Smooth muscle cell (in vitro differentiated cells): ENCODE results near the gene GPBP1. TPM values are rescaled to one million over a fixed set of nuclear protein-coding genes. Genes with fewer than 3 reads are reported as not detected.

Source experiments
- DNase-seq: peaks from one replicate; lab custom pipeline; 2025; ENCODE audit not compliant: unreplicated experiment; lab: John Stamatoyannopoulos, UW
- H2AFZ ChIP-seq: fragments of 200-600 bp; sonication (generic); 2 replicates; pipeline ENCODE4 v1.6.0; 2016; ENCODE audit warnings: antibody characterized with exemption, low read depth, mild to moderate bottlenecking
- H3F3A ChIP-seq: fragments of 200-600 bp; sonication (generic); 2 replicates; pipeline ENCODE4 v1.6.0; 2017; ENCODE audit warnings: antibody characterized with exemption, low read depth
- H3K27ac ChIP-seq: fragments of 200-600 bp; sonication (generic); 2 replicates; pipeline ENCODE4 v1.5.1; 2016; ENCODE audit warnings: low read depth, mild to moderate bottlenecking
- H3K27me3 ChIP-seq: fragments of 200-600 bp; sonication (generic); 2 replicates; pipeline ENCODE4 v1.6.1; 2016; ENCODE audit warnings: low read depth, mild to moderate bottlenecking
- H3K36me3 ChIP-seq: fragments of 200-600 bp; sonication (generic); 2 replicates; pipeline ENCODE4 v1.5.1; 2016; ENCODE audit warnings: low read depth
- H3K4me1 ChIP-seq: fragments of 200-600 bp; sonication (generic); 2 replicates; pipeline ENCODE4 v1.5.1; 2016; ENCODE audit warnings: low read depth
- H3K4me2 ChIP-seq: fragments of 200-600 bp; sonication (generic); 2 replicates; pipeline ENCODE4 v1.6.0; 2016; ENCODE audit warnings: mild to moderate bottlenecking
- H3K4me3 ChIP-seq: fragments of 200-600 bp; sonication (generic); 2 replicates; pipeline ENCODE4 v1.5.1; 2016; ENCODE audit warnings: mild to moderate bottlenecking
- H3K79me2 ChIP-seq: fragments of 200-600 bp; sonication (generic); 2 replicates; pipeline ENCODE4 v1.6.0; 2016; ENCODE audit warnings: low read depth, mild to moderate bottlenecking
- H3K9ac ChIP-seq: fragments of 200-600 bp; sonication (generic); 2 replicates; pipeline ENCODE4 v1.6.0; 2016; ENCODE audit warnings: low read depth
- H3K9me3 ChIP-seq: fragments of 200-600 bp; sonication (generic); replicated peaks from 2 replicates; pipeline ENCODE4 v1.5.1; 2016; ENCODE audit warnings: low read depth
- H4K20me1 ChIP-seq: fragments of 200-600 bp; sonication (generic); 2 replicates; pipeline ENCODE4 v1.6.0; 2016; ENCODE audit warnings: low read depth
- CTCF ChIP-seq: fragments of 200-600 bp; sonication (generic); IDR thresholded peaks from 2 replicates; pipeline ENCODE4 v1.5.1; 2017; ENCODE audit warnings: borderline replicate concordance, mild to moderate bottlenecking, antibody characterized with exemption; ENCODE audit not compliant: insufficient read depth, poor library complexity, severe bottlenecking
- WGBS: methylation state at CpG from one replicate; pipeline ENCODE4 v1.1.7; 2016; ENCODE audit warnings: low lambda C conversion rate; 5-methylcytosine and 5-hydroxymethylcytosine counted together
- polyA plus RNA-seq: library from polyadenylated mRNA; unstranded; fragments of >200 nt; fragmentation: Nextera tagmentation; extraction: Ambion mirVana; gene quantifications from 2 replicates; pipeline ENCODE4 v1.2.1, GENCODE V29; 2016
- total RNA-seq: library from RNA; depleted of rRNA; stranded (reverse); fragments of >200 nt; gene quantifications from 2 replicates; pipeline ENCODE4 v1.2.3, GENCODE V29; 2014

The GPBP1 gene
- total and polyA plus RNA-seq, 2 experiments from 2014 or later = 45.4 to 78.8 TPM

GRCh38 chr5:57298295-57298984, 124.6 kb downstream of the GPBP1 start:
- Histone ChIP-seq H3K4me3 (no peak overlapping the region), H3K4me1 (peaks cover 14% of the 10 kb centered on the region), H3K27me3 (no peaks in the 10 kb centered on the region), H3K27ac (peak overlapping the region; percentile 54), H3F3A (peaks cover 12% of the 10 kb centered on the region), H3K36me3 (no peaks in the 10 kb centered on the region), H3K9ac (no peak overlapping the region), H3K9me3 (no peaks in the 10 kb centered on the region), H2AFZ (peak overlapping the region; percentile 8), H3K79me2 (no peaks in the 10 kb centered on the region), H3K4me2 (peak overlapping the region; percentile 61), H4K20me1 (no peaks in the 10 kb centered on the region)
- 25% methylated on average over 6 of the region's 6 CpGs for WGBS
- TF ChIP-seq CTCF = peak; percentile 82
- DNase-seq = peak; percentile 43

- no peaks in the 10 kb centered on the region for H4K20me1 ChIP-seq
- peak overlapping the region; percentile 8 for H2AFZ ChIP-seq
- no peaks in the 10 kb centered on the region for H3K36me3 ChIP-seq
- H3F3A ChIP-seq = peaks cover 12% of the 10 kb centered on the region
- H3K9me3 ChIP-seq = no peaks in the 10 kb centered on the region
- no peaks in the 10 kb centered on the region for H3K27me3 ChIP-seq
- peaks cover 14% of the 10 kb centered on the region for H3K4me1 ChIP-seq
- 17% methylated on average over 15 of the region's 15 CpGs for WGBS
- H3K4me2 ChIP-seq = peak overlapping the region; percentile 61
- no peak overlapping the region for H3K9ac ChIP-seq
- peak overlapping the region; percentile 54 for H3K27ac ChIP-seq
- DNase-seq = no peak
- H3K4me3 ChIP-seq = no peak overlapping the region
- TF ChIP-seq CTCF = peak; percentile 71
- no peaks in the 10 kb centered on the region for H3K79me2 ChIP-seq
Measured at GRCh38 chr5:57298985-57299491, 125.2 kb downstream of the GPBP1 start.

GRCh38 chr5:57299986-57300385, 126.1 kb downstream of the GPBP1 start:
- H3K9ac ChIP-seq = no peak overlapping the region
- H3K9me3 ChIP-seq = no peaks in the 10 kb centered on the region
- H3K36me3 ChIP-seq = no peaks in the 10 kb centered on the region
- no peak overlapping the region for H3K4me2 ChIP-seq
- DNase-seq = no peak
- no peak overlapping the region for H3K27ac ChIP-seq
- no peaks in the 10 kb centered on the region for H3K27me3 ChIP-seq
- no peaks in the 10 kb centered on the region for H4K20me1 ChIP-seq
- no peak overlapping the region for H2AFZ ChIP-seq
- WGBS = 89% methylated on average over 3 of the region's 3 CpGs
- no peak overlapping the region for H3K4me3 ChIP-seq
- peaks cover 14% of the 10 kb centered on the region for H3K4me1 ChIP-seq
- H3F3A ChIP-seq = peaks cover 12% of the 10 kb centered on the region
- H3K79me2 ChIP-seq = no peaks in the 10 kb centered on the region
- TF ChIP-seq CTCF = no peak

GRCh38 chr5:57302164-57302563, 128.3 kb downstream of the GPBP1 start:
- Histone ChIP-seq H3K79me2 (no peaks in the 10 kb centered on the region), H2AFZ (no peak overlapping the region), H3K4me2 (no peak overlapping the region), H3K9ac (no peak overlapping the region), H3K9me3 (no peaks in the 10 kb centered on the region), H3F3A (peaks cover 12% of the 10 kb centered on the region), H3K36me3 (no peaks in the 10 kb centered on the region), H4K20me1 (no peaks in the 10 kb centered on the region), H3K4me1 (peaks cover 14% of the 10 kb centered on the region), H3K27me3 (no peaks in the 10 kb centered on the region), H3K4me3 (no peak overlapping the region), H3K27ac (peak overlapping the region; percentile 70)
- TF ChIP-seq CTCF = no peak
- 58% methylated on average over 6 of the region's 6 CpGs for WGBS
- DNase-seq = no peak
